Caki2 (cell line): ENCODE data around the gene PRKD2. TPM values are rescaled to one million over a fixed set of nuclear protein-coding genes. Genes with fewer than 3 reads are reported as not detected.

Source experiments
- DNase-seq: peaks from one replicate; pipeline ENCODE4 v3.0.0-alpha.2; 2015; ENCODE audit warnings: low read depth
- in situ Hi-C: cut with HindIII; loops from 2 replicates; pipeline ENCODE4 v1.10.0; 2016; ENCODE audit warnings: low sequenced_read_pairs, low pct_unique_long_range_greater_than_20kb, mixed read lengths
- total RNA-seq: library from RNA; depleted of rRNA; stranded (reverse); fragments of >200 nt; shearing (Covaris generic); gene quantifications from 2 replicates; pipeline ENCODE4 v1.2.3, GENCODE V29; 2014; ENCODE audit warnings: low replicate concordance

Gene PRKD2
- total RNA-seq, 1 experiment from 2014 or later = 17.8 TPM

DNA sequence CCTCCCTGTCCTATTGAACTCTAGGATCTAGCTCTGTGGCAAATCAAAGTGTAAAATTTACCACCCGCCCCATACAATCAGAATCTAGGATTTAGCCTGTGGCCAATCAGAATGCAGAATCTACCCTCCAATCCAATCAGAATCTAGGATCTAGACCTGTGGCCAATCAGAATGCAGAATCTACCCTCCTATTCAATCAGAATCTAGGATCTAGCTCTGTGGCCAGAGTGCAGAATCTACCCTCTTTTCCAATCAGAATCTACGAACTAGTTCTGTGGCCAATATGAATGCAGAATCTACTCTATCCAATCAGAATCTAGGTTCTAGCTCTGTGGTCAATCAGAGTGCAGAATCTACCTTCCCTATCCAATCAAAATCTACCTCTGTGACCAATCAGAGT lies 25.8 kb downstream of the PRKD2 start:
- no peak for DNase-seq
- in situ Hi-C loops = no loop called here

DNA sequence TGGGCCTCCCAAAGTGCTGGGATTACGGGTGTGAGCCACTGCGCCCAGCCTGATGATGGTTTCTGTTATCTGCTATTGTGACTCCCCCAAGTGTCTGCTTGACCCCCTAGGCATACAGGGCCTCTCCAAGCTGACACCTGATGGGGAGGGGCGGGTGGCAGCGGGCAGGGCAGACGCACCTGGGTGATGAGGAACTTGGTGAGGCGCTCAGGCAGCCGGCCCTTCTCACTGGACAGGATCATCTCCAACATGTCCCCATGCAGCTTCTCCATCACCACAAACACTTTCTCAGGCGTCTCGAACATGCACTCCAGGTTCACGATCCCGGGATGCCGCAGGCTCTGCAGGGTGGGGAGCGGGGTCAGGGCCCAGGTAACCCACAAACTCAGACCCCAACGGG lies 27.6 kb downstream of the PRKD2 start:
- DNase-seq = no peak
- in situ Hi-C loops = no loop called here

DNA sequence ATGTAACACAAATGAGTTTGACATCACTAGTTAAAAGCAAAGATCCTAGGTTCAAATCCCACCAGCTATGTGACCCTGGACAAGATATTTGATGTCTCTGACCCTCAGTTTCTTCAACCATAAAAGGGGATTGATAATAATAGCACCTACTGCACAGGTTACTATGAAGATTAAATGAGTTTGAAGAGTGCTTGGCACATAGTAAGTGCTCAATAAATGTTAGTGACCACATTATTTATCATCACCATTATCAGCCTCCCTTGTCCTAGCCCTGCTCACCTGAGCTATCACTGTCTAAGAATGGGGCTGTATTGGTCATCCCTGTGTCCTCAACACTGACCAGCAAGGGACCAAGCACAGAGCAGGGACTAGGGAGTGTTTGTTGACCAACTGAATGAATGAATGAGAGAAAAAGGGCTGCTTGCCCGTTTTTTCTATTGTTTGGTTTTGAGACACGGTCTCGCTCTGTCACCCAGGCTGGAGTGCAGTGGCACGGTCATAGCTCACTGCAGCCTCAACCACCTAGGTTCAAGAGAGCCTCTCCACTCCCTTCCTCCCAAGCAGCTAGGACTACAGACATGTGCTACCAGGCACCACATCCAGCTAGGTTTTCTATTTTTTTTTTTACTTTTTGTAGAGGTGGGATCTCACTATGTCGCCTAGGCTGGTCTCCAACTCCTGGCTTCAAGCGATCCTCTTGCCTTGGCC lies 29.3 kb downstream of the PRKD2 start:
- DNase-seq = no peak
- in situ Hi-C loops = no loop called here

DNA sequence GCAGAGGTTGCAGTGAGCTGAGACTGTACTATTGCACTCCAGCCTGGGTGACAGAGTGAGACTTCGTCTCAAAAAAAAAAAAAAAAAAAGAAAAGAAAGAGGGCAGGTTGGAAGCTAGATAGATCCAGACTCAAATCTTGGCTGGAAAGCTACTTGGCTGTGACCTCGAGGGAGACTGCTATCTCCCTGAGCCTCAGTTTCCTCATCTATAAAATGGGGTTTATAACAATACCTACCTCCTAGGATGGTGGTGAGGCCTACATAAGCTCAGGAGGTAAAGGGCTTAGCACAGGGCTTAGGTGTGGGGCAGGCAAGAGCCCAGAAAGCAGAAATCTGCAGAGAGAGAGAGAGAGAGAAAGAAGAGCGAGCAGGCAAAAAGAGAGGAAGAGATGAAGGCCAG lies 31.7 kb downstream of the PRKD2 start:
- in situ Hi-C loops = no loop called here
- no peak for DNase-seq

DNA sequence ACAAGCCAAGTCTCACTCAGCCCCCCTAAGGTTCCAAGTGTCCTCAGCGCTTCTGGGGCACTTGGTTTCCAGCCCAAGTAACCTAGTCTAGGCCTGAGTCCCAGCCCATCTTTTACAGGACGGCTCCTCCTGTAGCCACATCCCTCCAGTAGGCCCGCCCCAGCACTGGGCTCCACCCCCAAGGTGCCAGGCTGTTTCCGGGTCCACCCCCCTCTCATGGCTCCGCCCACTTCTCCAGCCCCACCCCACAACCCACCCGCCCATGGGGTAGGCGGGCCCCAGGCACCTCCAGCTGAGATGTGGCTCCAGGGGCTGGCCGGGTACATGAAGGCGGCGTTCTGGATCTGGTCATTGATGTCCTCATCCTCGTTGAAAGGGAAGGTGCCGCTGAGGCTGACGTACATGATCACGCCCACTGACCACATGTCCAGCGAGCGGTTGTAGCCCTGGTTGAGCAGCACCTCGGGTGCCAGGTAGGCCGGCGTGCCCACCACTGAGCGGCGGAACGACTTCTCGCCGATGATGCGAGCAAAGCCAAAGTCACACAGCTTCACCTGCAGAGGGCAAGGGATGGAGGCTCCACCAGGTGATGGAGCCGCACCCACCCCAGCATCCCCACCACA lies 38.7 kb downstream of the PRKD2 start:
- in situ Hi-C loops = no loop called here
- peak; percentile 29 for DNase-seq

DNA sequence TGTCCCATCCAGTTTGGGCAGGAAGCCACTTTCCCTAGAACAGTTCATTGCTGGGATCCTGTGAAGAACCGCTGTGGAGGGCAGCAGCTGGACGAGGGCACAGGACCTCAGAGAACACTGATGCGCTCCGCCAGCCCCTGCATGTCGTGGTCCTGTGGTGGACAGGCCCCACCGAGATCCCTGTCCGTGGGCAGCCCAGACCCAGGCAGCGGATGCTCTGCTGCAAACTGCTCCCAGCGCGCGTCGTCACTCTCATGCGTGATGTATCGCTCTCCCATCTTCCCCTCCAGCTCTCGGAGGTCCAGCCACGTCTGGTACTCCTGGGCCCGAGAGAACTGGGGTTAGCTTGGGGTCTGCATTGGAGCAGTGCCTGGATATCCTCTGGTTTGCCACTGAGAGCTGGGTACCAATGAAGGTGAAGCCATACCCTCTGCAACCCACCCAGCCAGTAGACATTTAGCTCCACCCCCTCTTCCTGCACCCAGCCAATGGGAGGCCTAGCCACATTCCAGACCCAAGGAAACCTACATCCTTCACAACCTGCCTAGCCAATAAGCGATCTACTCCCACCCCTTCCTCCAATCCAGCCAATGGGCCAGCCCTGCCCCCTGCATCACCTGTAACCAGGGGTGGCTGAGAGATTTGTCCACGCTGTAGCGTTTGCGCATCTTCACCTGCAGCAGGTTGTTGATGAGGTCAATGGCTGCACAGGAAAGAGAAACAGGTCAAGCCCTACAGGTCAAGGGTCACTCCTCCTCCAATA lies 42.3 kb downstream of the PRKD2 start:
- DNase-seq = peak; percentile 61
- in situ Hi-C loops = no loop called here

DNA sequence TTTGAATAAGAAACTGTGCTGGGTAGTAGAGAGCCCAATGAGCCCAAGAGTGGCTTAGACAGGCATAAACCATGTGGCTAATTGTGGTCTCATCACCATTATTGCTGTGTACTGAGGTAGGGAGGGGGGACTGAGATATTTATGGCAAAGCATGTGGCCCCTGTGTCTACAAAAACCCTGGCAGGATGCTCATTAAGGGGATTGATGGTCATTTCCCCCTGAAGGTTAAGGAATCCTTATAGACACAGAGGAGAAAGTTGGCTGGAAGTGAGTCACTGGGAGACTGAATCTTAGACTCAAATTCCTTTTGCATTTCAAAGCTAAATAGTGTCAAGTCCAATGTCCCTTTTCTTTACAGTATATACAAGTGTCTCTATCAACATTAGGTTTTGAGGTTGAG lies 46.1 kb downstream of the PRKD2 start:
- in situ Hi-C loops = no loop called here

DNA sequence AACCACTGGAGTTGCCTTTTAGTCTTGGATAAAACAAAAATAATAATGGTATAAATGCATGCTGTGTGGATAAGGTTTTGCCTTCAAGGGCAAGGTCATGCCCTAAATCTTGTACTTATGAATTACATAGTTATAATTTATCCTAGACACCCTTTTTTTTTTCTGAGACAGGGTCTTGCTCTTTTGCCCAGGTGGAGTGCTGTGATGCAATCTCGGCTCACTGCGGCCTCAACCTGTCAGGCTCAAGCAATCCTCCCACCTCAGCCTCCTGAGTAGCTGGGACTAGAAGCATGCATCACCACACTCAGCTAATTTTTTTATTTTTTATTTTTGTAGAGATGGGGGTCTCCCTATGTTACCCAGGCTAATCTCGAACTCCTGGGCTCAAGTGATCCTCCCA lies 48.3 kb downstream of the PRKD2 start:
- in situ Hi-C loops = no loop called here

More for the DNA sequence above, 46.1 kb downstream of the PRKD2 start:
- DNase-seq = no peak

DNA sequence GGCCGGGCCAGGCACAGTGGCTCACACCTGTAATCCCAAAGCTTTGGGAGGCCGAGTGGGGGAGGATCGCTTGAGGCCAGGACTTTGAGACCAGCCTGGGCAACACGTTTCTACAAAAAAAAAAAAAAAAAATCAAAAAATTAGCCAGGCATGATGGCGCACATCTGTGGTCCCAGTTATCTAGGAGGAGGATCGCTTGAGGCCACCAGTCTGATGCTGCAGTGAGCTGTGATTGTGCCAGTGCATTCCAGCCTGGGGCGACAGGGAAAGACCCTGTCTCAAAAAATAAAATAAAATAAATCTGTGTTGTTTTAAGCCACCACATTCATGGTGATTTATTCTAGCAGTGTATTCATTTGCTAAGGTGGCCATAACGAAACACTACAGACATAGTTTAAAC lies 51.8 kb downstream of the PRKD2 start:
- no peak for DNase-seq
- in situ Hi-C loops = no loop called here

More for the DNA sequence above, 48.3 kb downstream of the PRKD2 start:
- no peak for DNase-seq

DNA sequence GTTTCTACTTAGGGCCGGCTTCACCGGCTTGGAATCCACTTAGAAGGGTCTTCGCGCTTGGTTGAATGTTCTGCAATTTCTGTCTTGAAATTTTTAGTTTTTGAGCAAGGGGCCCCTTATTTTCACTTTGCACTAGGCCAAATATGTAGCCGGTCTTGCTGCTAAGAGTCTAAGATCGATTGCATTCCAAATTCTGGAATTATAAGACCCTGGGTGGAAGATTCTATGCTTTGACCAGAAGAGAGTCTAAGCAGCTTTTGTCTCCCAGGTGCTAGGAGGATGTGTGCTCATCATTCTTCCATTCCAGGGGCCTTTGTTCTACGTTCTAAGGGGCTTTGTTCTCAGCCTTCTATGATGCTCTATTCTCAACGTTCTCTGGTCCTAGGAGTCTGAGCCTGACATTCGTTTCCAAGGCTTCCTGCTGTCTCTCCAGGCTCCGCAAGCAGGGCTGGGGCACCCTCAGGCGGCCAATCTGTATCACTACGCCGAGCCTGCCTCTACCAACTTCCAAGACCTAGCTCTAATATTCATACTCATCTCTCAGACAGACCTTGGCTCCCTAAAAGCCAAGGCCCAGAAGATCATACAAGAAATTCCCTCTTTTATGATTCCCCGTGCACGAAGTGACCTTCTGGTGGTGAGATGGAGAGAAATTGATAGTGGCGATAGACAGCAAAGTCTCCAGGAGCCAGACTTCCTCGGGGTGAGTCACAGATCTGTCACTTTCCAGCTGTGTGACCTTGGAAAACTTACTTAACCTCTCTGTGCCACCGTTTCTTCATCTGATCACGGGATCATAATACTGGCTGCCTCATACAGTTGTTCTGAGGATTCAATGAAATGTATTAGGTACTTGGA lies 55.0 kb downstream of the PRKD2 start:
- in situ Hi-C loops = no loop called here
- peak; percentile 74 for DNase-seq

DNA sequence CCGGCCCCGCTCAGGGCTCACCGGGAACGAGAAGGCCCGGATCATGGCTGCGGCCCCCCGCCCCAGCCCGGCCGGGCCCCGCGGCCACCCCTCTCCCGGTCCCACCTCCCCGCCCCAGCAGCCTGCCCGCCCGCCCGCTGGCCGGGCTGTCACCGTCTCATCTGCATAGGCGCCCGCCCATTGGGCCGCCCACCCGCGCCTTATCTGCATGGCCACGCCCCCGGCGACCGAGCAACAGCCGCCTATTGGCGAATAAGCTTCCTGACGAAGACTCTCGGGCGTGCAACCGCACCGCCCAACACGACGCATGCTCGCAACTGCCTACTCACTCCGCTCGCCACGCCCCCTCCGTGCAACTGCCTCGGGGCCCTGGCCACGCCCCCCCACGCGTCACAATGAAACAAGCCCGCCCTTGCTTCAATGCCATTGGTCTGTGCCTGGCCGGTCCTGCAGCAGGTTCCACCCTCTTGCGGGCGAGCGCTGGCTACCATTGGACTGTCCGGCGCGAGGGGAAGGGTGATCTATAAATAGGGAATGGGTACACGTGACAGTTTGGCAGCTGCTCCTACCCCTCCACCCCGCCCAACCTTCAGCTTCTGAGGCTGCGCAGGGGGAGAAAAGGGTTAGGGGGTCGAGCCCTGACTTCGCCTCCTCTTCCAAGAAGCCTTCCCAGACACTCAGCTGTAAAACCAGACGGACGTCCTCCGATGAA lies 55.7 kb downstream of the PRKD2 start, which contains the start of gene DACT3:
Gene DACT3 (minus strand): TSS at position 163 of the 712 bp plus-strand sequence. CDS start 118 bp downstream, at position 45.
- in situ Hi-C loops = no loop called here
- DNase-seq = peak; percentile 100

DNA sequence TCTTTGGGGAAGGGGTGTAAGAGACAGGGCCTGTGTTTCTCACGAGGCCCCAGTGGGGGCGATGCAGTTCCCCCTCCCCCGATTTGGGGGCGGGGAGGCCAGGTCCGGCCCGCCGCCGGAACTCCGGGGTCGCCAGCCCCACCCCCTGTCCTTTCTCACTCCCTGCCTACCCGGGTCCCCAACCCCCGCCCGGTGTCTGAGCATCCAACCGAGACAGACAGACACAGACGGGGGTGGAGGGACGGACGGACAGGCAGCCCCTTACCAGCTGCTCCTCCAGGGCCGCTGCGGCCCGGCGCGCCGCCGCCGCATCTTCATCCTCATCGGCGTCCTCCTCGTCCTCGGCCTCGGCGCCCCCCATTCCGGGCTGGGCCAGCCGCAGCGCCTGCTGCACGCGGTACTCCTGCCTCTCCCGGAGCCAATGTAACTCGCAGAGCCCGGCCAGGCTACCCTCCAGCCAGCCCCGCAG lies 56.3 kb downstream of the PRKD2 start:
- no peak for DNase-seq
- in situ Hi-C loops = no loop called here

DNA sequence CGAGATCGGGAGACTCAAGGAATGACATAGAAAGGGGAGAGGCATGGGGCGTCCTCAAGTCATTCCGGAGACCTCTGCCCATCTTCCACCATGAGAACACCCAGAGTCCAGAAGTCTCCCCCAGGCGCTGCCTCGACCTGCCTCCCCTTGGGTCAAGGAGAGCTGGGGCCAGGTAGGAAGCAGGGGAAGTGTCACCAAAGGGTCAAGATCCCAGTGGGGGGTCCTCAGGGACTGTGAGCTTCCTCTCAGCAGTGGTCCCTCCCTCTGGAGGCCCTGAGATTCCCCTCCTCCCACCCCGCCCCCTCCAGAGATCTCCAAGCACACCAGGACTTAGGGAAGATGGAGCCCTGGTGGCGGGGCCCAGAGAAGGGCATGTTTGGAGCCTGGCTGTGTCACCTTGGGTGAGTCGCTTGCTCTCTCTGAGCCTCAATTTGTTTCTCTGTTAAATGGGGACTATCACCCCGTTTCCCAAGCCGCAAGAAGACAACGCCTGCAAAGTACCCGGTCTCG lies 56.9 kb downstream of the PRKD2 start:
- in situ Hi-C loops = no loop called here
- DNase-seq = no peak

DNA sequence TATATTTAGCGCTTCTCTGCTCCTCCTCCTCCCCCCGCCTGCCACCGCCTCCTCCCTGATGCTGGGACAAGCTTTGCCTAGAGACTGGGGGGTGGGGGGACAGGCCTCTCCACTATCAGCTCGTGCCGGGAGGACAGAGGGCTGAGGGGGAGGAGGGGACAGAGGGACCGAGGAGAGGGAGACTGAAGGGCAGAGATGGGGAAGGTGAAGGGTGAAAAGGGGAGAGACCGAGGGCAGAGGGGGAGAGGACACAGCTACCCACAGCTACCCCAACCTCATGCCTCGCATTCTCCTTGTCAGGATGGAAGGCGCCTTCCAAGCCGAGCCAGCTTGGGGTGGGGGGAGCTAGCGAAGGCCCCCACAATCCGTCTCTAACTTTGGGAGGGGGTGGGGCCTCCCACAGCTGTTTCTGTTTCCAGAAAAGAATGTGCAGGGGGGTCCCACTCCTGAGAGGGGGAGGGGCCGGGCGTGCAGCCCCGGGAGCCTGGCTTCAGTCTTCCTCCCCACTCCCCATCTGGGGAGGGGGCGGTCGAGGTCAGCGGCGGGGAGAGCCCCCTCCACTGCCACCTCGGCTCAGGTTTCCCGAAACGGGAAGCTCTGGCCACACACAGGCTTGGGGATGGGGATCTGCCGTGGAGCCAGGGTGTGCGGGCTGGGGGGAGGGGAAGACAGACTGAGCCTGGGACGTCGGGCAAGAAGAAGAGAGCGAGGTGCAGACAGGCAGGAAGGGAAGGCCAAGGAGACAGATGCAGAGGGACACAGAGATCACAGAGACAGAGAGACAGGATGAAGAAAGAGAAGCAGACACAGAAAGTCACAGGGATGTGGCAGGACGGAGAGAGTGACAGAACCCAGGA lies 57.5 kb downstream of the PRKD2 start:
- in situ Hi-C loops = no loop called here
- DNase-seq = no peak

DNA sequence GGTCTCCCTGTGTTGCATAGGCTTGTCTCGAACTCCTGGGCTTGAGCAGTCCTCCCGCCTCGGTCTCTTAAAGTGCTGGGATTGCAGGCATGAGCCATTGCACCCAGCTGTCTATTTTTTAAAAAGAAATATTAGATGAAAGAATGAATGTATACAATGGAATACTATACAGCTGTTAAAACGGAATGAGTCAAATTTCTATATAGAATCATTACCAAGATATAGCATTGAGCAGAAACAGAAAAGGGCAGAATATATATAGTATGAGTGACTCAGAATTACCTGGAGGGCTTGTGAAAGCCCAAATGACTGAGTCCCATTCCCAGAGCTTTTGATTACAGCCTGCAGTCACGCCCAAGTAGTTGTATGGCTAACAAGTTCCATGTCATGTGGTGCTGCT lies 60.4 kb downstream of the PRKD2 start:
- DNase-seq = no peak
- in situ Hi-C loops = no loop called here

DNA sequence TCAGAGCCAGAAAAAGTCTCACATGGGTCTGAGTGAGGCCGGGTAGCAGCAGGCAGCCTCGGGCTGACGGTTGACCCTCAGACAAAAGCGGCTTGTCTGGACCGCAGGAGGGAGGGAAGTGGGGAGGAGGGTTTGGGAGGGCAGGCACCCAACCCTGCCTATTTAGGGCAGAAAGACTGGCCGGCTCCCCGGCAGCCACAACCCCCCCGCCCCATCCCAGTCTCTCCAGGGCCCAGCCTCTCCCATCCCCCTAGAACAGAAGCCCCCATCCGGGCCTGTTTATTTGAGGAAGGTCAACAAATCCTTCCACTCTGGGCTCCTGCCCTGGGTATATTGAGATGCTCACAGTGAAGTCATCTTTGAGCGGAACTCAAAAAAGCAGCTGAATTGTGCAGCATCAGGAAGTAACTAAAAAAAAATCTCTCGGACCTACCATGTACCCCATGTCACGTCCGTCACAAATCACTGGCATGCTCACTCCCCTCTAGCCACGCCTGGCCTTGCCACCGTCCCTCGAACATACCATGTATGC lies 62.2 kb downstream of the PRKD2 start:
- DNase-seq = no peak
- in situ Hi-C loops = no loop called here
